Thymus (tissue), 11 donors: ENCODE data around the gene MTMR6. TPM values are rescaled to one million over a fixed set of nuclear protein-coding genes. Genes with fewer than 3 reads are reported as not detected.

Experiments
- DNase-seq, 9 donors: peaks; one replicate each; pipeline ENCODE4 v3.0.0-alpha.2; 2013; ENCODE audit warnings: low spot score in 9 of 9, low read depth in 6 of 9, missing footprints in 1 of 9
- H3K27ac ChIP-seq, 2 donors: one replicate each; pipeline ENCODE4 v1.5.1; 2013; ENCODE audit warnings: control low read depth in 1 of 2, low read depth in 1 of 2, low read length in 1 of 2, mild to moderate bottlenecking in 1 of 2, moderate library complexity in 1 of 2
- H3K27me3 ChIP-seq, 2 donors: one replicate each; pipeline ENCODE4 v1.5.1; 2013; ENCODE audit warnings: low read length in 1 of 2; ENCODE audit not compliant: control insufficient read depth in 2 of 2, insufficient read depth in 1 of 2
- H3K36me3 ChIP-seq, 2 donors: one replicate each; pipeline ENCODE4 v1.5.1; 2013; ENCODE audit warnings: low read length in 1 of 2, mild to moderate bottlenecking in 1 of 2, moderate library complexity in 1 of 2; ENCODE audit not compliant: control insufficient read depth in 2 of 2, insufficient read depth in 2 of 2
- H3K4me1 ChIP-seq, 2 donors: one replicate each; pipeline ENCODE4 v1.5.1; 2013; ENCODE audit warnings: low read length in 2 of 2; ENCODE audit not compliant: control insufficient read depth in 2 of 2, insufficient read depth in 2 of 2
- H3K4me3 ChIP-seq, 2 donors: one replicate each; pipeline ENCODE4 v1.5.1; 2013; ENCODE audit warnings: low read length in 2 of 2, control low read depth in 1 of 2, mild to moderate bottlenecking in 1 of 2
- H3K9me3 ChIP-seq, 2 donors: one replicate each; pipeline ENCODE4 v1.5.1; 2013; ENCODE audit warnings: low read length in 1 of 2, mild to moderate bottlenecking in 1 of 2; ENCODE audit not compliant: control insufficient read depth in 2 of 2, insufficient read depth in 1 of 2
- WGBS: extraction: QIAGEN DNeasy Blood & Tissue Kit; methylation state at CpG from one replicate; pipeline ENCODE4 v1.1.7; 2013; 5-methylcytosine and 5-hydroxymethylcytosine counted together
- polyA plus RNA-seq: library from polyadenylated mRNA; stranded (reverse); fragments of 200-250 nt; gene quantifications from one replicate; pipeline ENCODE4 v1.2.3, GENCODE V29; 2013
- total RNA-seq: library from RNA; stranded (reverse); fragments of 120-200 nt; gene quantifications from one replicate; pipeline ENCODE4 v1.2.4, GENCODE V29; 2013
- donor health status: healthy.

MTMR6 gene
- total and polyA plus RNA-seq, 2 donors = 15.8 to 17.8 TPM

GRCh38 chr13:25288966-25289365 lies 1.7 kb upstream of the MTMR6 start:
- Histone ChIP-seq H3K9me3 (no peaks in the 10 kb centered on the region), H3K36me3 (no peaks in the 10 kb centered on the region), H3K4me3 (no peak overlapping the region), H3K4me1 (peaks cover 6 to 18% of the 10 kb centered on the region in 2 donors), H3K27ac (no peak overlapping the region), H3K27me3 (peaks cover 0 to 2% of the 10 kb centered on the region in 2 donors)
- DNase-seq = no peak
- 85% methylated on average over 2 of the region's 2 CpGs for WGBS

DNA sequence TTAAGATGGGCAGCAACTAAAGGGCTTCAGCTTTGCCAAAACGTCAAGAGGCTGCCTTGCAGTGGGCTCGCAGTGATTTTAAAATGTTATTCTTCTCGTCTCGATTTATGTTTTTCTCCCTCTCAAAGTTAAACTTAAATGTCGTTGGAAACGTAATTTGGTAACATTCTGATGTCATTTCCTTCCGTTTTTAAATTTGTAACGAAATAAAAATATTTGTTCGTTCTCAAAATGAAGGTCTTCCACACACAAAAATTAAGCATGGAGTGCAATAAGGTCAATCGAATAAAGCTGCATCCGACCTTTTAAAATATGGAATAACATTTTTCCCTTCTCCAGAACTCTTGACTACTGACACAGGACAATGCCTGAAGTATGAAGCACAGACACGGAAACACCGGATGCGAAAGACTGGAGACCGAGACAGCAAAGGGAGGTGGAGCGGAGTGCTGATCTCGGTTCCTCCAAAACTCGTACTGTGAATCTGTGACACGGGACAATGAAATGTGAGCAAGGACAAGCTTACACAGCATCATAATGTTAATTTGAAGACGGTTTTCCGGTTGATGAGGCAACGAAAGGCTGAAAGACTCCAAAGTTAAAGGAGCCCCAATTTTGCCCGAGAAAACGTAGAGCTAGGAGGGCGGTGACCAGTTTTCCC lies 850 bp downstream of the MTMR6 start:
- H3K27ac ChIP-seq = peak overlapping the region; percentile 95 to 98
- no peaks in the 10 kb centered on the region for H3K36me3 ChIP-seq
- H3K27me3 ChIP-seq = peaks cover 0 to 2% of the 10 kb centered on the region in 2 donors
- peak in 7 of 9 donors; percentile 33 to 74 (median 51) for DNase-seq
- WGBS = 6% methylated on average over 25 of the region's 25 CpGs
- no peaks in the 10 kb centered on the region for H3K9me3 ChIP-seq
- peak overlapping the region; percentile 88 to 96 for H3K4me3 ChIP-seq
- peaks cover 8 to 11% of the 10 kb centered on the region in 2 donors for H3K4me1 ChIP-seq

DNA sequence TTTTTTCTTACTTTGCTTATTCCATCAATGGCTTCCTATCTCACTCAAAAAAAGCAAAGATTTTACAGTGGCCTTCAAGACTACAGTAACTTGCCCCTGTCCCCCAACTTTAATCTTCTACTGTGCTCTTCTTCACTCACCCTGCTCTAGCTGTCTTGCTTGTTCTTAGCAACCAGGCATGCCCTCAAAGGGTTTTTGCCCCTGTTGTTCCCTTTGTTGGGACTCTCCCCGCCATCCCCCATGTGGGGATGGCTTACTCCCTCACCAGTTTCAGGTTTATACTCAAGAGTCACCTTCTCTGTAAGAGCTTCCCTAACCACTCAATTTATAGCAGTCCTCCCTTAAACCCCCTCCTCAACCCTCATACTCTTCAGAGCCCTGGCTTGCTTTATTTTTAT lies 5.4 kb downstream of the MTMR6 start:
- Histone ChIP-seq H3K4me3 (no peak overlapping the region), H3K36me3 (no peaks in the 10 kb centered on the region), H3K9me3 (no peaks in the 10 kb centered on the region), H3K27ac (no peak overlapping the region), H3K27me3 (no peaks in the 10 kb centered on the region), H3K4me1 (peaks cover 6 to 8% of the 10 kb centered on the region in 2 donors)
- WGBS = 93% methylated on average over 1 of the region's 1 CpG
- no peak for DNase-seq

- Histone ChIP-seq H3K4me3 (no peak overlapping the region), H3K9me3 (no peaks in the 10 kb centered on the region), H3K27me3 (no peaks in the 10 kb centered on the region), H3K4me1 (peaks cover 6 to 8% of the 10 kb centered on the region in 2 donors), H3K36me3 (no peaks in the 10 kb centered on the region), H3K27ac (no peak overlapping the region)
- WGBS = 36% methylated on average over 4 of the region's 4 CpGs
- DNase-seq = peak in 1 of 9 donors; percentile 9
Measured at GRCh38 chr13:25281193-25281934, 5.9 kb downstream of the MTMR6 start.

GRCh38 chr13:25280396-25280795 lies 6.9 kb downstream of the MTMR6 start:
- H3K36me3 ChIP-seq = no peaks in the 10 kb centered on the region
- no peaks in the 10 kb centered on the region for H3K9me3 ChIP-seq
- DNase-seq = no peak
- peaks cover 2 to 4% of the 10 kb centered on the region in 2 donors for H3K4me1 ChIP-seq
- no peaks in the 10 kb centered on the region for H3K27me3 ChIP-seq
- no peak overlapping the region for H3K27ac ChIP-seq
- no peak overlapping the region for H3K4me3 ChIP-seq

DNA sequence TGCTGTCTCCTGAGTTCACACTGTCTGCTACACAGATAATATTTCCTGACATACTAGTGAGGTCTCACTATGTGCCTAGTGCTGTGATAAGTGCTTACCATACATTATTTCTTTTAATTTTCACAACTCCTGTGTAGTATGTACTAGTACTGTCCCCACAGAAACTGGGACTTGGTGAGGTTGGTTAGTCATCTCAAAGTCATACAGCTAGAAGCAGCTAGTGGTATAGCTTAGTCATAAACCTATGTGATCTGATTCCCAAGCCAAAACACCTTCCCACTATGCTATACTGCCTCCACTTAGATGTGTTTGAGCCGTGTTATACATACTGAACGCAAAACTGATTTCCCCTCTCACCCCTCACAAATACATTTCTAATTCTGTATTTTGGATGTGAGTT lies 10.5 kb downstream of the MTMR6 start:
- WGBS = 98% methylated on average over 2 of the region's 2 CpGs

DNA sequence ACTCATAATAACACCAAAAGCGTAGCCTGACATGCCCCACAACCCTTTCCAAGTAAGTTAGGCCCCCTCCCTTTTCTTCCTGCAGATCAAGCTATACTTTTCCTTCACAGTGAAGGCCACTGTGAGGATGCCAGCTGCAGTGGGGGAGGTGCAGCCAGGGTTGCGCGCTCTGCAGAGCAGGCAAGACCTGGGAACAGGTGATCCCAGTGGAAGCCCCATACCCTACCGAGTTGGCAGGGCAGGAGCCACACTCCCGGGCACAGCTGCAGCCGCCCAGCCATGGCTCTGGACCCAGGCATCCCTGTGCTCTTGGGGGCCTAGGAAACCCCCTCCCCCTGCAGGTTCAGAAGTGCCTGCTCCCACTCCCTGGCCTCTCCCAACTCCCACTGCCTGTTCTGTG lies 18.7 kb downstream of the MTMR6 start:
- H3K36me3 ChIP-seq = peaks cover 17 to 21% of the 10 kb centered on the region in 2 donors
- no peaks in the 10 kb centered on the region for H3K9me3 ChIP-seq
- over 99% methylated on average over 6 of the region's 6 CpGs for WGBS
- H3K27me3 ChIP-seq = no peaks in the 10 kb centered on the region
- no peak overlapping the region for H3K27ac ChIP-seq
- DNase-seq = no peak
- H3K4me3 ChIP-seq = no peak overlapping the region
- H3K4me1 ChIP-seq = no peaks in the 10 kb centered on the region

More for the DNA sequence above, 10.5 kb downstream of the MTMR6 start:
- Histone ChIP-seq H3K9me3 (no peaks in the 10 kb centered on the region), H3K27ac (no peak overlapping the region), H3K4me3 (no peak overlapping the region), H3K36me3 (peaks cover 0 to 6% of the 10 kb centered on the region in 2 donors), H3K4me1 (no peaks in the 10 kb centered on the region), H3K27me3 (no peaks in the 10 kb centered on the region)
- DNase-seq = no peak

DNA sequence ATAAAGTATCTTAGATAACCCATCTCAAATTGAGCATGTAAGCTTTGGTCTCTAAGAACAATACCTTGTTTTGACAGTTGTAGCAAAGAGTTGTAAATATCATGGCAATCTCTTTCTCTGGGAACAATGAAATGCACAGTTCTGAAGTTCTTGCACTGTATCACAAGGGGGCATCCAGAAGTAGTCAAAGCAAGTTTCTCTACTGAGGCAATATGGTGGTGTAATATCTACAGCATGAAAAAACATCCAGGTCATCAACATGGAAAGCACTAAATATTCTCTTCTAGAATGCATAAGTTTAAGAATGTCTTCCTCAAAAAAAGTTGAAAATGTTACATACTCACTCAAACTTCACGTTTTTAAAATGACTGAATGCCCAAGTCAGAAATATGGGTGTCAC lies 19.6 kb downstream of the MTMR6 start:
- peak in 1 of 9 donors; percentile 27 for DNase-seq
- no peaks in the 10 kb centered on the region for H3K27me3 ChIP-seq
- no peaks in the 10 kb centered on the region for H3K4me1 ChIP-seq
- H3K27ac ChIP-seq = no peak overlapping the region
- WGBS = 93% methylated on average over 1 of the region's 1 CpG
- H3K36me3 ChIP-seq = peaks cover 19 to 27% of the 10 kb centered on the region in 2 donors
- H3K4me3 ChIP-seq = no peak overlapping the region
- no peaks in the 10 kb centered on the region for H3K9me3 ChIP-seq

DNA sequence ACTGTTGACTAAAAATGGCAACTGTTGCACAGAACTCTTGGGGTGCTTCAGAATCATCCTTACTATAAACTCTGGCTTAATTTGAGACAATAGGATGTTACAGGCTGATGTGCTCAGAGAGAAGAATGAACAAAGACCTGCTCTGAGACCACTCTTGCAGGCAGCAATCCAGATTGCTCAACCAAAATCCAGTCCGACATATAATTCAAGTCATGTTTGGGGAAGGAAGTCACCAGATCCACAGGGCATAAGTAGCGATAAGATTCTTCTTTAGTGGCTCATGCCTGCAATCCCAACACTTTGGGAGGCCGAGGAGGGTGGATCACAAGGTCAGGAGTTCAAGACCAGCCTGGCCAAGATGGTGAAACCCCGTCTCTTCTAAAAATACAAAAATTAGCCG lies 20.6 kb downstream of the MTMR6 start:
- Histone ChIP-seq H3K4me3 (no peak overlapping the region), H3K27ac (no peak overlapping the region), H3K9me3 (no peaks in the 10 kb centered on the region), H3K4me1 (no peaks in the 10 kb centered on the region), H3K36me3 (peaks cover 19 to 31% of the 10 kb centered on the region in 2 donors), H3K27me3 (no peaks in the 10 kb centered on the region)
- 96% methylated on average over 5 of the region's 5 CpGs for WGBS
- DNase-seq = no peak
